ENCODE data around the gene CNTNAP5.

The CNTNAP5 gene

GRCh38 chr2:124254621-124255020, 229.5 kb downstream of the CNTNAP5 start:
- Histone ChIP-seq H3K4me1 (ENCODE audit: insufficient read depth, low read length, poor library complexity, severe bottlenecking) (no peaks in the 10 kb centered on the region), H3K9me3 (ENCODE audit: insufficient read depth, low read depth, low read length) (no peaks in the 10 kb centered on the region), H4K20me1 (ENCODE audit: insufficient read depth, low read length, poor library complexity, severe bottlenecking) (no peaks in the 10 kb centered on the region), H3K4me2 (ENCODE audit: low read depth, low read length, poor library complexity, severe bottlenecking) (no peak overlapping the region), H3K27me3 (ENCODE audit: insufficient read depth, low read length, poor library complexity, severe bottlenecking) (no peaks in the 10 kb centered on the region), H3K4me3 (ENCODE audit: low read length, poor library complexity, severe bottlenecking) (no peak overlapping the region), H3K9me2 (replicated peaks; ENCODE audit: low read depth, low read length) (no peaks in the 10 kb centered on the region), H3F3A (ENCODE audit: low read depth) (no peaks in the 10 kb centered on the region), H3K79me2 (ENCODE audit: insufficient read depth, low read length) (no peaks in the 10 kb centered on the region), H2AFZ (ENCODE audit: low read length) (no peak overlapping the region), H3K36me3 (ENCODE audit: insufficient read depth, low read length) (no peaks in the 10 kb centered on the region), H3K9ac (ENCODE audit: low read depth, low read length, poor library complexity, severe bottlenecking) (no peak overlapping the region)
- TF ChIP-seq, protein P1, sequence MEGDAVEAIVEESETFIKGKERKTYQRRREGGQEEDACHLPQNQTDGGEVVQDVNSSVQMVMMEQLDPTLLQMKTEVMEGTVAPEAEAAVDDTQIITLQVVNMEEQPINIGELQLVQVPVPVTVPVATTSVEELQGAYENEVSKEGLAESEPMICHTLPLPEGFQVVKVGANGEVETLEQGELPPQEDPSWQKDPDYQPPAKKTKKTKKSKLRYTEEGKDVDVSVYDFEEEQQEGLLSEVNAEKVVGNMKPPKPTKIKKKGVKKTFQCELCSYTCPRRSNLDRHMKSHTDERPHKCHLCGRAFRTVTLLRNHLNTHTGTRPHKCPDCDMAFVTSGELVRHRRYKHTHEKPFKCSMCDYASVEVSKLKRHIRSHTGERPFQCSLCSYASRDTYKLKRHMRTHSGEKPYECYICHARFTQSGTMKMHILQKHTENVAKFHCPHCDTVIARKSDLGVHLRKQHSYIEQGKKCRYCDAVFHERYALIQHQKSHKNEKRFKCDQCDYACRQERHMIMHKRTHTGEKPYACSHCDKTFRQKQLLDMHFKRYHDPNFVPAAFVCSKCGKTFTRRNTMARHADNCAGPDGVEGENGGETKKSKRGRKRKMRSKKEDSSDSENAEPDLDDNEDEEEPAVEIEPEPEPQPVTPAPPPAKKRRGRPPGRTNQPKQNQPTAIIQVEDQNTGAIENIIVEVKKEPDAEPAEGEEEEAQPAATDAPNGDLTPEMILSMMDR (conservative IDR thresholded peaks at IDR 0.05; ENCODE audit: low read length) = no peak
- no peak for TF ChIP-seq EZH2phosphoT487 (IDR thresholded peaks at IDR 0.05; ENCODE audit: borderline replicate concordance)

DNA sequence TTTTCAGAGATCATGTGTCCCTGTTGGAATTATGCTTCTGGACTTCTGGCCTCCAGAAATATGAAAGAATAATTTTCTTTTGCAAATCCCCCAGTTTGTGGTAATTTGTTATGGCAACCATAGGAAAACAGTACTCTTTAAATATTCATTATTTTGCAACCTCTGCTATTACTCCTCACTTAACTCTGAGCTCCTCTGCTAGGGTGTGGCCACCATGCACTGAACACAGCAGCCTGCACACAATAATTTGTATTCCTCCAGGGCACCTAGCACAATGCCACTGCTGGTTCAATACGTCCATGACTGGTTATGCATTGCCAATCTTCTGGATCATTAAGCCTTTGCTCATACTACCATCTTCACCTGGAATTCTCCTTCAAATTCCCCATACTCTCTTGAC, 232.0 kb downstream of the CNTNAP5 start:
- H3K36me3 ChIP-seq (ENCODE audit: insufficient read depth, low read length) = no peaks in the 10 kb centered on the region
- no peak overlapping the region for H3K4me3 ChIP-seq (ENCODE audit: low read length, poor library complexity, severe bottlenecking)
- no peaks in the 10 kb centered on the region for H4K20me1 ChIP-seq (ENCODE audit: insufficient read depth, low read length, poor library complexity, severe bottlenecking)
- no peak overlapping the region for H3K9ac ChIP-seq (ENCODE audit: low read depth, low read length, poor library complexity, severe bottlenecking)
- no peak overlapping the region for H2AFZ ChIP-seq (ENCODE audit: low read length)
- no peaks in the 10 kb centered on the region for H3K79me2 ChIP-seq (ENCODE audit: insufficient read depth, low read length)
- no peak for TF ChIP-seq EZH2phosphoT487 (IDR thresholded peaks at IDR 0.05; ENCODE audit: borderline replicate concordance)
- TF ChIP-seq, protein P1 (conservative IDR thresholded peaks at IDR 0.05; ENCODE audit: low read length) = no peak
- H3F3A ChIP-seq (ENCODE audit: low read depth) = no peaks in the 10 kb centered on the region
- no peaks in the 10 kb centered on the region for H3K27me3 ChIP-seq (ENCODE audit: insufficient read depth, low read length, poor library complexity, severe bottlenecking)
- no peak overlapping the region for H3K4me2 ChIP-seq (ENCODE audit: low read depth, low read length, poor library complexity, severe bottlenecking)
- no peaks in the 10 kb centered on the region for H3K9me3 ChIP-seq (ENCODE audit: insufficient read depth, low read depth, low read length)
- H3K9me2 ChIP-seq (replicated peaks; ENCODE audit: low read depth, low read length) = no peaks in the 10 kb centered on the region
- H3K4me1 ChIP-seq (ENCODE audit: insufficient read depth, low read length, poor library complexity, severe bottlenecking) = no peaks in the 10 kb centered on the region

GRCh38 chr2:124258140-124258880, 233.2 kb downstream of the CNTNAP5 start:
- no peaks in the 10 kb centered on the region for H3K36me3 ChIP-seq (ENCODE audit: insufficient read depth, low read length)
- no peak overlapping the region for H3K4me3 ChIP-seq (ENCODE audit: low read length, poor library complexity, severe bottlenecking)
- H3K9me3 ChIP-seq (ENCODE audit: insufficient read depth, low read depth, low read length) = no peaks in the 10 kb centered on the region
- H2AFZ ChIP-seq (ENCODE audit: low read length) = no peak overlapping the region
- no peaks in the 10 kb centered on the region for H3F3A ChIP-seq (ENCODE audit: low read depth)
- TF ChIP-seq EZH2phosphoT487 (IDR thresholded peaks at IDR 0.05; ENCODE audit: borderline replicate concordance) = no peak
- TF ChIP-seq, protein P1 (conservative IDR thresholded peaks at IDR 0.05; ENCODE audit: low read length) = no peak
- no peaks in the 10 kb centered on the region for H3K79me2 ChIP-seq (ENCODE audit: insufficient read depth, low read length)
- no peak overlapping the region for H3K9ac ChIP-seq (ENCODE audit: low read depth, low read length, poor library complexity, severe bottlenecking)
- no peak overlapping the region for H3K4me2 ChIP-seq (ENCODE audit: low read depth, low read length, poor library complexity, severe bottlenecking)
- H3K27me3 ChIP-seq (ENCODE audit: insufficient read depth, low read length, poor library complexity, severe bottlenecking) = no peaks in the 10 kb centered on the region
- H3K9me2 ChIP-seq (replicated peaks; ENCODE audit: low read depth, low read length) = no peaks in the 10 kb centered on the region
- H3K4me1 ChIP-seq (ENCODE audit: insufficient read depth, low read length, poor library complexity, severe bottlenecking) = no peaks in the 10 kb centered on the region
- no peaks in the 10 kb centered on the region for H4K20me1 ChIP-seq (ENCODE audit: insufficient read depth, low read length, poor library complexity, severe bottlenecking)
